Activated CD8-positive, alpha-beta memory T cell treated with anti-CD3 and anti-CD28 coated beads, Interleukin-2, amount 10 ng/mL, durations not matched to agents 7 days and 5 days (primary cell): ENCODE data around the gene HDGFL1. TPM values are rescaled to one million over a fixed set of nuclear protein-coding genes. Genes with fewer than 3 reads are reported as not detected.

ENCODE experiments used
- ATAC-seq: fragments of 150-1000 bp; cut with Tn5 transposase; one replicate; pipeline ENCODE4 v1.10.0; 2021; ENCODE audit warnings: moderate library complexity
- CTCF ChIA-PET: fragments of 350-600 bp; sonication (Branson Sonifier 250); formaldehyde crosslinking; loops from one replicate; lab custom pipeline; 2021; ENCODE audit warnings: antibody characterized with exemption; lab: Charles Lee
- DNase-seq: peaks from one replicate; pipeline ENCODE4 v3.0.0-alpha.2; 2020
- H3K27ac Mint-ChIP-seq: one replicate; pipeline ENCODE4 v1.8.0; 2021; ENCODE audit warnings: mild to moderate bottlenecking, mixed read lengths
- H3K27me3 Mint-ChIP-seq: one replicate; pipeline ENCODE4 v1.8.0; 2021; ENCODE audit warnings: mixed read lengths
- H3K36me3 Mint-ChIP-seq: one replicate; pipeline ENCODE4 v1.8.0; 2021; ENCODE audit warnings: mild to moderate bottlenecking, mixed read lengths
- H3K4me1 Mint-ChIP-seq: one replicate; pipeline ENCODE4 v1.8.0; 2021; ENCODE audit warnings: mixed read lengths
- H3K4me3 Mint-ChIP-seq: one replicate; pipeline ENCODE4 v1.8.0; 2021; ENCODE audit warnings: mild to moderate bottlenecking, moderate library complexity, mixed read lengths
- H3K9me3 Mint-ChIP-seq: one replicate; pipeline ENCODE4 v1.8.0; 2022; ENCODE audit warnings: low read depth, mixed read lengths
- total RNA-seq, 2 experiments: library from RNA; stranded (reverse); gene quantifications; one replicate each; pipeline ENCODE4 v1.2.3, GENCODE V29; 2021

The HDGFL1 gene
- total RNA-seq, 2 experiments from 2014 or later: not detected

DNA sequence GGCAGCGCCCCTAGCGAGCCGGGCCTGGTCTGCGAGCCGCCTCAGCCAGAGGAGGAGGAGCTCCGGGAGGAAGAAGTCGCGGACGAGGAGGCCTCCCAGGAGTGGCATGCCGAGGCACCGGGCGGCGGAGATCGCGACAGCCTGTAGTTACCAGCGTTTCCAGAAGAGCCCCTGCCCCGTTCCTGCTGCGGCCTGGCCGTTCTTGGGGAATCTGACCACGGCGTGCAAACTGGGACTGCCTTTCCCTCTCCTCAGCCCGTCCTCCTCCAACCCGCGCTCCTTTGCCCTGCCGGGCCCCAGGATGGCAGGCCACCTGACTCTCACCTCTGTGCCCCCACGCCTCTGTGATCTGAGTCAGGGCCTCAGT, 802 bp downstream of the HDGFL1 start:
- H3K36me3 Mint-ChIP-seq: no peaks in the 10 kb centered on the region
- CTCF ChIA-PET: no interaction called here
- no peak for ATAC-seq
- H3K27ac Mint-ChIP-seq: no peak overlapping the region
- no peak overlapping the region for H3K4me3 Mint-ChIP-seq
- no peaks in the 10 kb centered on the region for H3K9me3 Mint-ChIP-seq
- DNase-seq: no peak
- no peaks in the 10 kb centered on the region for H3K4me1 Mint-ChIP-seq
- H3K27me3 Mint-ChIP-seq: no peaks in the 10 kb centered on the region

DNA sequence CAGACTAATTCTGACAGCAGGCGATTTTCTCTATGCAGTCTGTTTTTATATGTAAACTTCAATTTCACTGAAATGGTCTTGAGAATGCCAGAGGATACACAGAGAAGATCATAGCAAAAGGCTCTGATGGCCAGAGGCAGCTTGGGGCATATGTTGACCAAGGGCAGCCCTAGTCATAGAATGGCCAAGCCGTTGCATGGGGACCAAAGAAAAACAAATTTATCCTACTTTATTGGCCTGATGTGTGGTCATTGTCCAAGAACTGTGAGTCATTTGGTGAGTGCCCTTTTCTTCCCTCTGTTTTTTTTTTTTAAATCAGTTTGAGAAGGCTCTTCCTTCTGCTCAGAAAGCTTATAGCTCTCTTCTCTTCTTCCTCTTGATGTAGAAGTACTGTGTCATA, 5.8 kb downstream of the HDGFL1 start:
- H3K9me3 Mint-ChIP-seq: no peaks in the 10 kb centered on the region
- CTCF ChIA-PET: no interaction called here

DNA sequence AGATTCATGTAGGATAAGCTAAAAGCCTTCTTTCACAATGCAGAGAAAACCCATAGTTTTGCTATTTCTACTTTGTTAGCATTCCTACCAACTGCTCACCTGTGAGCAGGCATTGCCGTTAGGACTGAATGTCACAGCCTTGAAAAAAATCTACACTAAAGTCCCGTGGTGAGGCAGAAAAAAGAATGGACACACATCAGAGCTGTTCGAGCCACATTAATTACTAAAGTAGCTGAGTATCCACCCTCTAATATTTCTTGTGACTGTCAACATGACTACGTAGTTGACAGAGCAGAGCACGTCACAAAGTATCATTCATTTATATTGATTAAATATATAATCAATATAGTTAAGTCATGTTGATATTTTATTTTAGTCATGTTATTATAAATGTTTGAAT, 10.1 kb downstream of the HDGFL1 start:
- Mint-ChIP-seq H3K9me3 (no peaks in the 10 kb centered on the region), H3K36me3 (no peaks in the 10 kb centered on the region), H3K27ac (no peak overlapping the region), H3K4me3 (no peak overlapping the region), H3K4me1 (no peaks in the 10 kb centered on the region), H3K27me3 (no peaks in the 10 kb centered on the region)
- ATAC-seq (no peak), DNase-seq (no peak)
- CTCF ChIA-PET: no interaction called here

More for the DNA sequence above, 5.8 kb downstream of the HDGFL1 start:
- H3K27me3 Mint-ChIP-seq: no peaks in the 10 kb centered on the region
- H3K27ac Mint-ChIP-seq: no peak overlapping the region
- H3K36me3 Mint-ChIP-seq: no peaks in the 10 kb centered on the region
- ATAC-seq: no peak
- H3K4me3 Mint-ChIP-seq: no peak overlapping the region
- H3K4me1 Mint-ChIP-seq: no peaks in the 10 kb centered on the region
- no peak for DNase-seq

DNA sequence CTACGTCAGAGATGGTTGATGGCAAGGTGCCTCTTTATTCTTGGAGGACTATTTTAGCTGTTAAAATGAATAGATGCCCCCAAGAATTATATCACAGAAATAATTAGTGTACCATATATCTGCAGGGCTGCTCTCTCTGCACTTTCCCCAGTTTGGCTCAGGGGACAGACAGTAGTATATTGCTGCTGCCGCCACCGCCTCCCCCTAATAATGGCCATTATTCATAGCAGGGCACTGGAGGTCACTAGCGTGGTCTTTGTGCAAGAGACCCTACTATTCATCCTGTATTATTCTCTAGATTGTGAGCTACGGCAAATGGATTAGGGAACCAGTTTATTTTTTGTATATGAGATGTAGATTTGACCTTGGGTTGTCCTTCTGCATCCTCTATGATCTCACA, 11.0 kb downstream of the HDGFL1 start:
- Mint-ChIP-seq H3K27me3 (no peaks in the 10 kb centered on the region), H3K9me3 (no peaks in the 10 kb centered on the region), H3K36me3 (no peaks in the 10 kb centered on the region), H3K4me3 (no peak overlapping the region), H3K27ac (no peak overlapping the region), H3K4me1 (no peaks in the 10 kb centered on the region)
- DNase-seq (no peak), ATAC-seq (no peak)
- CTCF ChIA-PET: no interaction called here

DNA sequence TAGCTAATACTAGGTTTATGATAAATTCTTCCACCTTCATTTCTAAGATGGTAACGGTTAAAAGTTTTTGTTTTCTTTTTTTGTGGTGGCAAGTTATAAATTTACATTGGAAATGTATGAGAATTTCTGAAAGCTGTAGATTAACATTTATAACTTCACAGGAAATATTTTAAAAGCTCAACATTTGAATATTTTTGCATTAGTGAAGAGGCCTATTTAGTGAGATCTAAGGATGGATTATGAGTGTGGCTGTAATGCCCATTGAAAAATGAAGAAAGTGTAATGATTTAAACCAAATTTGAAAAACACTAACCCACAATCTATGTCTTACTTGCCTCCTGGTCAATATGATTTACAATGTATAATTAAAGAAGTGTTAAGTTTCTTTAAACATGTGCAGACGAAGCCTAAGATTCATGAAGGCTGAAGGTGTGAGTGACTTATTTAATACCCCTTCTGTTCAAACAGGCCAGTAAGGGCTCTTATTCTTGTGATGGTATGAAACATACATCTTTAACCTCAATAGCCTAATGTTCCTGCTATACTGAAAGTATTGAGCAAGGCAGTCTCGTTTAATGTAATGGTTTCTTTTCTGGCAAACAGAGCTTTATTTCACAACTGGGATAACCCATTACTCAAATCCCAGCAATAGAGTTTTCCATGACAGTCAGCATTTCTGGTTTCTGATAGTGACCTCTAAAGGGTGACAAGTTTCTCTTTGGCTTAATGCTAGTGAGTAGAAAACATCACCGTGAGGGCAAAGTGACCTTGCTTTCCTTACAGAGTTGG, 13.2 kb downstream of the HDGFL1 start:
- no peak overlapping the region for H3K27ac Mint-ChIP-seq
- CTCF ChIA-PET: no interaction called here
- no peaks in the 10 kb centered on the region for H3K4me1 Mint-ChIP-seq
- H3K27me3 Mint-ChIP-seq: no peaks in the 10 kb centered on the region
- ATAC-seq (no peak), DNase-seq (no peak)
- H3K36me3 Mint-ChIP-seq: no peaks in the 10 kb centered on the region
- no peak overlapping the region for H3K4me3 Mint-ChIP-seq
- H3K9me3 Mint-ChIP-seq: no peaks in the 10 kb centered on the region

DNA sequence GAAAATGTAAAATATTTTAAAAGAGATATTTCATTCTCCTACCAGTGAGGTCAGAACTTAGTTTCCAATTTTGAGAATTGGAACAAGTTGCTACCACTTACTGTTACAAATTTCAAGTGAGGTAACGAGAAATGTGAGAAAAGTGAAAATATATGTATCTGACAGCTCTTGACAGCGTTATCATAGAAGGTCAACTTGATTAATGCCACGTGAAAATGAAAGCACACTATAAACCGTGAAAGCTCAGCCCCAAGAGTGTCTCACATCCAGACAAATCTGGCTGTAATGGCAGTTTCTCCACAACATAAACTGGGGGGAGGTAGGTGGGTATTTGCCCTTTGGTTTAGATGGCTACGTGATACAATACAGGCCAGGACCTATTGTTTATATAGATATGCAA, 13.9 kb downstream of the HDGFL1 start:
- H3K4me3 Mint-ChIP-seq: no peak overlapping the region
- H3K36me3 Mint-ChIP-seq: no peaks in the 10 kb centered on the region
- no peaks in the 10 kb centered on the region for H3K27me3 Mint-ChIP-seq
- CTCF ChIA-PET: no interaction called here
- H3K9me3 Mint-ChIP-seq: no peaks in the 10 kb centered on the region
- H3K27ac Mint-ChIP-seq: no peak overlapping the region
- no peak for DNase-seq
- H3K4me1 Mint-ChIP-seq: no peaks in the 10 kb centered on the region
- no peak for ATAC-seq

DNA sequence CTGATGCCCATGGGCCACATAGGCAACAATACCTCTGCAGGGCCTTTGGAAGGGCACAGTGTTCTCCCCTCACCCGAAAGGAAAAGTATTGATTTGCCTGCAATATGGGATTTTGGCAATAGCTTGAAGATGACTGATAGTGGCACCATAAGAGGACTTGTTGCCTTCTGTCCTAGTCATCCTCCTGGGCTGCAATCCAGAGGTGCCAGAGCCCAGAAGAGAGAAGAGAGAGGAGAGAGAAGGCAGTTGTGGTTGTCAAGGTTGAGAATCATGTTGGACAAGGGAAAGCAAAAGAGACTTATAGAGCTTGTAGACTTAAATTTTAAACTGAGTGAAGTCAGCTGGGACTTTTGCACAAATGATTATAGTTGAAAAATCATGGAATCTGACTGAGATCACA, 14.6 kb downstream of the HDGFL1 start:
- DNase-seq (no peak), ATAC-seq (no peak)
- no peak overlapping the region for H3K4me3 Mint-ChIP-seq
- H3K4me1 Mint-ChIP-seq: no peaks in the 10 kb centered on the region
- CTCF ChIA-PET: no interaction called here
- H3K27me3 Mint-ChIP-seq: no peaks in the 10 kb centered on the region
- H3K27ac Mint-ChIP-seq: no peak overlapping the region
- no peaks in the 10 kb centered on the region for H3K9me3 Mint-ChIP-seq
- H3K36me3 Mint-ChIP-seq: no peaks in the 10 kb centered on the region

DNA sequence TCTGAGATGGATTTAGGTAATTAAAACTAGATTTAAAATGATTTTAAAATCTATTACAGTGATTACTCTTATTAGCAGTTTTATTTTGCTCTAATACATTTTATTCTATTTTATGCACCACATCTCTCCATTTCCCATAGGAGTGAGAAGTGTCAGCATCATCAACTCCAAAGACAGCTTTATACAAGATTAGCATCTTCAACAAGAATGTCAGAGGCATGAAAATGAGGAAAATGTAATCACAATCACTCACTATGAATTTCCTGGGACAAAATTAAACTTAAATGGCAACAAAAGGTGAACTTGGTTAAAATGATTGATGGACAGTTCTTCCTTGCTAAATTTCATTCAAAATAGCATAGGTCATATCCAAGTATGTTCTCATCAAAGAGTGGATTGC, 19.8 kb downstream of the HDGFL1 start:
- Mint-ChIP-seq H3K27me3 (no peaks in the 10 kb centered on the region), H3K9me3 (no peaks in the 10 kb centered on the region), H3K4me3 (no peak overlapping the region), H3K27ac (no peak overlapping the region), H3K4me1 (no peaks in the 10 kb centered on the region), H3K36me3 (no peaks in the 10 kb centered on the region)
- DNase-seq (no peak), ATAC-seq (no peak)
- CTCF ChIA-PET: no interaction called here

DNA sequence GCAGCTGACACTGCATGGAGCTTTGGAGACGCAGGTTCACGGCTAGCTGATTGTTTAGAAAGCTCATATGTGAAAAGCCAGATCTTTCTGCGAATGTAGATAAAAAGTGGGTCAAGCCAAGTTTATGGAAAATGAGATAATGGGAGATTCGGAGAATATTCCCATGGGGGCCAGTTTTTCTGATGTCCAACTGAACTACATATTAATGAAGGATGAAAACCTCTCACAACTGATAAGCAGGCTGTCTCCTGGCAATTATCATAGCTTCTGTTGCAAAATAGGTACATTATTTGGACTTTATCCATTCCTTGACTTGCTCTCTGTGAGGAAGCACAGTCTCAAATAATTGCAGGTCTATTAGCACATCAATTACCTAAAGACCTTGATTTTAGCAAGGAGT, 21.1 kb downstream of the HDGFL1 start:
- Mint-ChIP-seq H3K4me1 (no peaks in the 10 kb centered on the region), H3K9me3 (no peaks in the 10 kb centered on the region), H3K27me3 (no peaks in the 10 kb centered on the region), H3K36me3 (no peaks in the 10 kb centered on the region), H3K27ac (no peak overlapping the region), H3K4me3 (no peak overlapping the region)
- no peak for DNase-seq
- ATAC-seq: no peak
- CTCF ChIA-PET: no interaction called here

DNA sequence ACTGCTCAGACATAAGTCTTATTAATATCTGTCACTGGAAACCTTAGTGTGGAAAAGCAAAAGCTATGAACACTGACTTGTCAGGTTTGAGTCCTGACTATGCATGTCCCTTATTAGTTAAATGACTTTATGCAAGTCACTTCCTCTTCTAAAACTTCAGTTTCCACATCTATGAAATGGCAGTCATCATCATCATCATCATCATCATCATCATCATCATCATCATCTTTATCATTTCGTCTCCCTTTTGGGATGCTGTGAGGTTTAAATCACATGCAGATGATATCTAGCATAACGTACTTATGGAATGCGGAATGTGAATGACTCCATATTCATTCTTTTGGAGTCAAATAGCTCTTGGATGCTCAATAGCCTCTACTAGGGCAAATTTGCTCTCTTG, 24.5 kb downstream of the HDGFL1 start:
- no peaks in the 10 kb centered on the region for H3K36me3 Mint-ChIP-seq
- no peak overlapping the region for H3K27ac Mint-ChIP-seq
- CTCF ChIA-PET: no interaction called here
- H3K27me3 Mint-ChIP-seq: no peaks in the 10 kb centered on the region
- no peaks in the 10 kb centered on the region for H3K4me1 Mint-ChIP-seq
- DNase-seq (no peak), ATAC-seq (no peak)
- H3K9me3 Mint-ChIP-seq: peaks cover 4% of the 10 kb centered on the region
- H3K4me3 Mint-ChIP-seq: no peak overlapping the region

DNA sequence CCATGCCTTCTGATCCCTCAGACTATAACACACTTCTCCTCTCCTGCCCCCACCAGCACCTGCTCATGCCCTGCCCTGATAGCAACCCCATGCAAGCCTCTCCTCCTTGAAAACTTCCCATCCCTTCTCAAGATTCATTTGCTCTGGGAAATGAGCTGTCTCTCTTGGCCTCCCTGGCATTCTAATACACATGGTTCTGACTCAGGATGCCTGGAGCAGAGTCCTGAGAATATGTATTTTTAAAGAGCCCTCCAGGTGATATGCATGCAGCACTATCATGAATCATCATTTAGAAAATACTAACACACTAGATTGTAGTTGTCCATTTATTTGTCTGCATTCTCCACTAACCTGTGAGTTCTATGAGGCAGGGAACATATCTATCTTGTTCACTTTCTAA, 26.6 kb downstream of the HDGFL1 start:
- DNase-seq: no peak
- Mint-ChIP-seq H3K27ac (no peak overlapping the region), H3K4me1 (no peaks in the 10 kb centered on the region), H3K9me3 (peaks cover 4% of the 10 kb centered on the region), H3K4me3 (no peak overlapping the region), H3K36me3 (no peaks in the 10 kb centered on the region), H3K27me3 (no peaks in the 10 kb centered on the region)
- ATAC-seq: no peak
- CTCF ChIA-PET: no interaction called here

DNA sequence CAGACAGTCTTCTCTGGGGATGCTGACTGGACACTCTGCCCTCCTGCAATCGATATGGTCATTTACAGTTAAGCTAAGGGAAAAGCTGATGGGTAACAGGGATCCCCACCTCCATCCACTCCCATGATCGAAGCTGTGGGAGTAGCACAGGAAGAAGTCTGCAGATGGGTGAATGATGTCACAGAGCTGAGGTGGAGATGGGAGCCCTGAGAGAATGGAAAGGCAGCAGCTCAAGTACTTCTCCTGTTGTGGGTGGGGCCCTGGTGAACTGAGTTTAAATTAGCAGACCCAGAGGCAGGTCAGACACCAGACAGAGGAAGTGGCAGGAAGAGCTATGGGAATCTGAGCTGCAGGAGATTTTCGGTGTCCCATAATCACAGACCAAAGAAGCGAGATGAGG, 29.0 kb downstream of the HDGFL1 start:
- Mint-ChIP-seq H3K27me3 (no peaks in the 10 kb centered on the region), H3K9me3 (peaks cover 4% of the 10 kb centered on the region), H3K4me3 (no peak overlapping the region), H3K4me1 (no peaks in the 10 kb centered on the region), H3K36me3 (no peaks in the 10 kb centered on the region), H3K27ac (no peak overlapping the region)
- CTCF ChIA-PET: no interaction called here
- ATAC-seq: no peak
- no peak for DNase-seq

DNA sequence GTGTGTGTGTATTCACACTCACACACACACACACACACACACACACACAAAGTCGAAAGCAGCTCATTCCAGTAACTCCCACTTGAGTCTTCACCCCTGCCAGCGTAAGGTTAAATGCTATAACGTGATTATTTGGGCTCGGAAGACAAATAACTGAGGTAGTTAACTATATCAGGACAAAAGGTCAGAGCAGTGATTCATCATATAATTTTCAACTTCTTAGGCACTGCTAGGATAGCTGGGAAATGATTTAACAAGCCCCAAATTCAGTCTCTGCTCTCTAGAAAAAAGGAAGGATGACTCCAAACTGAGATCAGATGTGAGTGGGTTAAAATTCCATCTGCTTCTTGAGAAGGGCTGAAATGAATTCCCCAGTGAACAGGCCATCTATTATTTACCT, 30.7 kb downstream of the HDGFL1 start:
- Mint-ChIP-seq H3K27me3 (no peaks in the 10 kb centered on the region), H3K36me3 (no peaks in the 10 kb centered on the region), H3K4me1 (no peaks in the 10 kb centered on the region), H3K9me3 (peaks cover 5% of the 10 kb centered on the region), H3K4me3 (no peak overlapping the region), H3K27ac (no peak overlapping the region)
- no peak for ATAC-seq
- CTCF ChIA-PET: no interaction called here
- DNase-seq: no peak

DNA sequence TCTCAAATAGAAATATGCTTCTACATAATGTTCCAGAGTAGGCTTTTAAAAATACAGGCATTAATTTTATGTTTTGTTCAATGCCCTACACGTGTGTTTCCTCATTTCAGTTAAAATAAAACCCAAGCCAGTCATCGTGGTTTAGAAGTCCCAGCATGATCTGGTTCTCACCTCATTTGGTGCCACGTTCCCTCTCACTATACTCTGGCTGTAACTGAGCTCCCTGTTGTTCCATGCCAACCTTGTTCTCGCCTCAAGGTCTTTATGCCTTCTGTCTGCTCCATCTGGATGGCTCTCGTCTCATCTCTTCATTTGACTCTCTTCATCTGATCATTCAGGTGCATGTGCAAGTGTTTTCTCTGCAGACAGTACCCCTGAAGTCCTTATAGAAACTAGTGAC, 32.6 kb downstream of the HDGFL1 start:
- DNase-seq (no peak), ATAC-seq (no peak)
- Mint-ChIP-seq H3K4me1 (no peaks in the 10 kb centered on the region), H3K36me3 (no peaks in the 10 kb centered on the region), H3K9me3 (peaks cover 5% of the 10 kb centered on the region), H3K27me3 (no peaks in the 10 kb centered on the region), H3K27ac (no peak overlapping the region), H3K4me3 (no peak overlapping the region)
- CTCF ChIA-PET: no interaction called here

DNA sequence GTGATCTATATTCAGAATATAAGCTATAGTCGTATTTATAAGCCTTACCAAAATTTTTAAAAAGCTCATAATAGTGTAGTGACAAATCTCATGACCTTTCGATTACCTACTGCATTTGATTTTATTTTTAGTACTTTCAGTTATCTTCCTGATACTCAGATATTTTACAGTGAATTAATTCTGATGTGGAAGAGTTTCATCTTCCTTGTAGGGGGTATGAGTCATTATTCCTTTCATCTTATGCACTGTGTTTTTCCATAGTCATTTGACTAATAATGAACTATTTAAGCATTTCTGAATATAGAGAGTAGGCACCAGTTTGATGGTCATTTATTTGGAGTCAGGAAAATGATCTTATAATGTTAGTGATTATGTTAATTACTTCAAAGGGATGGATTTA, 36.4 kb downstream of the HDGFL1 start:
- no peaks in the 10 kb centered on the region for H3K4me1 Mint-ChIP-seq
- H3K4me3 Mint-ChIP-seq: no peak overlapping the region
- H3K27ac Mint-ChIP-seq: no peak overlapping the region
- CTCF ChIA-PET: no interaction called here
- DNase-seq (no peak), ATAC-seq (no peak)
- peaks cover 2% of the 10 kb centered on the region for H3K9me3 Mint-ChIP-seq
- H3K36me3 Mint-ChIP-seq: no peaks in the 10 kb centered on the region
- no peaks in the 10 kb centered on the region for H3K27me3 Mint-ChIP-seq
